ENCODE results near the gene HOXA6.

HOXA6 gene

GRCh38 chr7:27095897-27096767, 51.4 kb downstream of the HOXA6 start, which contains the start of gene HOXA1:
Gene HOXA1, minus strand, starts transcription at chr7:27096000. Its CDS starts 88 bp downstream, at chr7:27095912.
- no peak for DNase-seq (ENCODE audit: low spot score)
